IMR-90 (cell line): ENCODE results near the gene APOE. TPM values are rescaled to one million over a fixed set of nuclear protein-coding genes. Genes with fewer than 3 reads are reported as not detected.

Experiments used
- ATAC-seq: fragments of 200-7000 bp; cut with Tn5 transposase; 2 replicates; pipeline ENCODE4 v1.9.1; 2020; ENCODE audit warnings: low read depth, mild to moderate bottlenecking, moderate library complexity
- BruUV-seq: library from RNA; stranded (reverse); fragments of 400-500 nt; replicated peaks from 2 replicates; lab custom pipeline; 2021; lab: Mats Ljungman, UMichigan
- CTCF ChIA-PET: fragments of 300-600 bp; formaldehyde crosslinking; extraction: SDS; loops from one replicate; lab custom pipeline; 2021; ENCODE audit warnings: antibody characterized with exemption; lab: Yijun Ruan, JAX
- POLR2A ChIA-PET: fragments of 300-600 bp; sonication (Branson Sonifier 250); formaldehyde crosslinking; loops from one replicate; lab custom pipeline; 2022; ENCODE audit warnings: antibody characterized with exemption; ENCODE audit not compliant: unreplicated experiment; lab: Charles Lee
- DNase-seq: peaks from one replicate; pipeline ENCODE4 v3.0.0; 2013
- H2AFZ ChIP-seq: replicated peaks from 2 replicates; pipeline ENCODE3; 2013; ENCODE audit warnings: low read length, mild to moderate bottlenecking; ENCODE audit not compliant: poor library complexity
- H2AK5ac ChIP-seq: 2 replicates; pipeline ENCODE4 v1.6.1; 2013; ENCODE audit warnings: low read depth, low read length, inconsistent platforms
- H2AK9ac ChIP-seq: replicated peaks from 2 replicates; pipeline ENCODE3; 2013; ENCODE audit warnings: mild to moderate bottlenecking, low read depth, low read length, moderate library complexity; ENCODE audit not compliant: poor library complexity
- H2BK120ac ChIP-seq: 2 replicates; pipeline ENCODE4 v1.6.1; 2013; ENCODE audit warnings: low read depth, low read length, inconsistent platforms
- H2BK15ac ChIP-seq: 3 replicates; pipeline ENCODE4 v1.6.1; 2013; ENCODE audit warnings: low read depth, low read length, inconsistent platforms
- H2BK20ac ChIP-seq: 2 replicates; pipeline ENCODE4 v1.6.1; 2013; ENCODE audit warnings: low read depth, mild to moderate bottlenecking, inconsistent platforms, low read length, moderate library complexity
- H2BK5ac ChIP-seq: 2 replicates; pipeline ENCODE4 v1.6.1; 2013; ENCODE audit warnings: mild to moderate bottlenecking, low read depth, low read length, inconsistent platforms; ENCODE audit not compliant: poor library complexity, severe bottlenecking
- H3K14ac ChIP-seq: replicated peaks from 2 replicates; pipeline ENCODE4 v1.6.1; 2013; ENCODE audit warnings: low read depth, low read length, inconsistent platforms
- H3K18ac ChIP-seq: 2 replicates; pipeline ENCODE4 v1.6.1; 2013; ENCODE audit warnings: low read depth, low read length, control low read depth
- H3K23ac ChIP-seq: 2 replicates; pipeline ENCODE4 v1.6.1; 2013; ENCODE audit warnings: low read depth, low read length, inconsistent platforms
- H3K27ac ChIP-seq: 2 replicates; pipeline ENCODE4 v1.5.1; 2013; ENCODE audit warnings: mild to moderate bottlenecking, control low read depth, low read length; ENCODE audit not compliant: insufficient read depth
- H3K27me3 ChIP-seq: 2 replicates; pipeline ENCODE4 v1.6.1; 2013; ENCODE audit warnings: low read length; ENCODE audit not compliant: control insufficient read depth, insufficient read depth
- H3K36me3 ChIP-seq: 2 replicates; pipeline ENCODE4 v1.6.1; 2013; ENCODE audit warnings: low read length, mixed read lengths; ENCODE audit not compliant: control insufficient read depth, insufficient read depth
- H3K4ac ChIP-seq: 2 replicates; pipeline ENCODE4 v1.6.1; 2013; ENCODE audit warnings: low read depth, low read length, inconsistent platforms
- H3K4me1 ChIP-seq: 2 replicates; pipeline ENCODE4 v1.6.1; 2013; ENCODE audit warnings: low read length, mixed read lengths; ENCODE audit not compliant: control insufficient read depth, insufficient read depth
- H3K4me2 ChIP-seq: 2 replicates; pipeline ENCODE4 v1.6.1; 2013; ENCODE audit warnings: low read depth, mild to moderate bottlenecking, control low read depth, low read length, moderate library complexity
- H3K4me3 ChIP-seq: 2 replicates; pipeline ENCODE4 v1.5.1; 2013; ENCODE audit warnings: low read depth, mild to moderate bottlenecking, control low read depth, low read length, moderate library complexity; ENCODE audit not compliant: insufficient read depth
- H3K56ac ChIP-seq: 2 replicates; pipeline ENCODE4 v1.6.1; 2013; ENCODE audit warnings: low read length, inconsistent platforms; ENCODE audit not compliant: insufficient read depth; ENCODE audit errors: extremely low read depth
- H3K79me1 ChIP-seq, 2 experiments: 2 replicates each; pipeline ENCODE4 v1.6.1; 2013; ENCODE audit warnings: low read length in 2 of 2, inconsistent platforms in 1 of 2, low read depth in 1 of 2
- H3K9ac ChIP-seq: 2 replicates; pipeline ENCODE4 v1.6.1; 2013; ENCODE audit warnings: low read depth, low read length, control low read depth
- H3K9me1 ChIP-seq: 2 replicates; pipeline ENCODE4 v1.6.1; 2013; ENCODE audit warnings: low read length, inconsistent platforms; ENCODE audit not compliant: insufficient read depth
- H3K9me3 ChIP-seq: 2 replicates; pipeline ENCODE4 v1.6.1; 2013; ENCODE audit warnings: low read length; ENCODE audit not compliant: control insufficient read depth, insufficient read depth
- H4K20me1 ChIP-seq: 2 replicates; pipeline ENCODE4 v1.6.1; 2013; ENCODE audit warnings: low read length, inconsistent platforms; ENCODE audit not compliant: insufficient read depth
- H4K5ac ChIP-seq: 2 replicates; pipeline ENCODE4 v1.6.1; 2013; ENCODE audit warnings: mild to moderate bottlenecking, low read depth, low read length, control low read depth
- H4K8ac ChIP-seq, 2 experiments: 2 replicates each; pipeline ENCODE4 v1.6.1; 2013; ENCODE audit warnings: low read depth in 2 of 2, low read length in 2 of 2, control low read depth in 1 of 2, inconsistent platforms in 1 of 2
- H4K91ac ChIP-seq: 2 replicates; pipeline ENCODE4 v1.6.1; 2013; ENCODE audit warnings: low read depth, low read length, inconsistent platforms; ENCODE audit not compliant: insufficient read depth
- BHLHE40 ChIP-seq: fragments of 150-350 bp; IDR thresholded peaks from 2 replicates; pipeline ENCODE4 v1.6.1; 2016; ENCODE audit warnings: mild to moderate bottlenecking, low read depth, low read length
- FOS ChIP-seq: fragments of 150-350 bp; IDR thresholded peaks from 2 replicates; pipeline ENCODE4 v1.6.1; 2016; ENCODE audit warnings: low read depth, low read length
- MAFK ChIP-seq: IDR thresholded peaks from 2 replicates; pipeline ENCODE4 v1.6.1; 2012; ENCODE audit warnings: low read depth, low read length, improper control_type of control experiment
- MAZ ChIP-seq: IDR thresholded peaks from 2 replicates; pipeline ENCODE4 v1.6.1; 2012; ENCODE audit warnings: low read depth, mild to moderate bottlenecking, low read length, improper control_type of control experiment, moderate library complexity, borderline replicate concordance
- MXI1 ChIP-seq: IDR thresholded peaks from 2 replicates; pipeline ENCODE4 v1.6.1; 2012; ENCODE audit warnings: low read depth, mild to moderate bottlenecking, low read length, moderate library complexity, borderline replicate concordance
- RAD21 ChIP-seq: IDR thresholded peaks from 2 replicates; pipeline ENCODE4 v1.6.1; 2012; ENCODE audit warnings: low read length, improper control_type of control experiment
- SMC3 ChIP-seq: fragments of 150-350 bp; IDR thresholded peaks from 2 replicates; pipeline ENCODE4 v1.6.1; 2016; ENCODE audit warnings: low read depth, mild to moderate bottlenecking, antibody characterized with exemption, low read length, moderate library complexity
- WGBS, 2 experiments: methylation state at CpG; one replicate each; pipeline versions ENCODE4 v1.1.5 to v1.1.7; 2013; ENCODE audit warnings: missing lambda C conversion rate in 2 of 2; ENCODE audit not compliant: insufficient read length in 1 of 2; ENCODE audit errors: extremely low coverage in 2 of 2; 5-methylcytosine and 5-hydroxymethylcytosine counted together
- dilution Hi-C: fragments of 300-500 bp; cut with HindIII; formaldehyde crosslinking; loops from one replicate; pipeline ENCODE4 v1.14.3; 2018; ENCODE audit warnings: low sequenced_read_pairs; ENCODE audit not compliant: unreplicated experiment
- in situ Hi-C: fragments of 300-500 bp; cut with MboI; formaldehyde crosslinking; loops from 3 replicates; pipeline ENCODE4 v1.14.3; 2019; ENCODE audit warnings: low sequenced_read_pairs, inconsistent platforms, mixed read lengths
- intact Hi-C: fragments of 100-400 bp; cut with micrococcal nuclease; formaldehyde crosslinking; loops from 2 replicates; pipeline ENCODE4 v1.10.0; 2022
- polyA plus RNA-seq, 3 experiments: library from polyadenylated mRNA; depleted of rRNA; stranded (reverse); fragments of >200 nt; gene quantifications; 2 replicates each; pipeline ENCODE4 v1.2.3, GENCODE V29; 2012; ENCODE audit warnings: low replicate concordance in 1 of 3
- total RNA-seq: library from RNA; depleted of rRNA; stranded (reverse); fragments of >200 nt; gene quantifications from 2 replicates; pipeline ENCODE4 v1.2.3, GENCODE V29; 2012
- TF ChIP-seq, protein P1 (sequence below): fragments of 150-350 bp; IDR thresholded peaks from 2 replicates; pipeline ENCODE4 v1.6.1; 2016; ENCODE audit warnings: low read depth, mild to moderate bottlenecking, low read length, moderate library complexity, borderline replicate concordance

The APOE gene
- total and polyA plus RNA-seq, 2 of the 4 experiments (the other 2 are of a cell fraction) = 0.18 to 2.0 TPM

DNA sequence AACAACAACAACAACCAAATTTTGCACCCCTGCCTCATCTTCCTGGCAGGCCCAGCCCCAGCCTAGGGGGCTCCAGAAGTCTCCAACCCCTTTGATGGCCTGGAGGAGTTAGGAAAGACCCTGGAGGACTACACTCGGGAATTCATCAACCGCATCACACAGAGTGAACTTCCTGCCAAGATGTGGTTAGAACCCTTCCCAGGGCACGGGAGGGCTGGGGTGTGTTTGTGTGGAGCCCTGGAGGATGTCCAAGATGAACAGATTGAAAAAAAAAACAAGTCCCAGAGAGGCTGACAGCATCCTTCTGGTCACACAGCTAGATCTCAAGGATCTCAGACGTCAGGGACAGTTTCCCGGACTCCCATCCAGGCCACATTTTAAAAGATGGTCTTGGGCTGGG lies 22.1 kb downstream of the APOE start:
- TF ChIP-seq SMC3 (no peak), MXI1 (no peak), MAZ (no peak; the same call in 1 of the 2 replicates), BHLHE40 (peak; percentile 48; the same call in 1 of the 2 replicates), MAFK (no peak), RAD21 (no peak), FOS (no peak)
- TF ChIP-seq, protein P1, sequence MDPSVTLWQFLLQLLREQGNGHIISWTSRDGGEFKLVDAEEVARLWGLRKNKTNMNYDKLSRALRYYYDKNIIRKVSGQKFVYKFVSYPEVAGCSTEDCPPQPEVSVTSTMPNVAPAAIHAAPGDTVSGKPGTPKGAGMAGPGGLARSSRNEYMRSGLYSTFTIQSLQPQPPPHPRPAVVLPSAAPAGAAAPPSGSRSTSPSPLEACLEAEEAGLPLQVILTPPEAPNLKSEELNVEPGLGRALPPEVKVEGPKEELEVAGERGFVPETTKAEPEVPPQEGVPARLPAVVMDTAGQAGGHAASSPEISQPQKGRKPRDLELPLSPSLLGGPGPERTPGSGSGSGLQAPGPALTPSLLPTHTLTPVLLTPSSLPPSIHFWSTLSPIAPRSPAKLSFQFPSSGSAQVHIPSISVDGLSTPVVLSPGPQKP = no peak
- DNase-seq = peak; percentile 59

More for the DNA sequence above, 22.1 kb downstream of the APOE start:
- WGBS, 2 experiments = no CpG with 5 or more reads among the region's 5 CpGs
- H3K56ac ChIP-seq = no peak overlapping the region
- peak overlapping the region; percentile 39 for H2AFZ ChIP-seq
- no peak overlapping the region; the same call in 1 of the 2 replicates for H3K4me2 ChIP-seq
- intact Hi-C loops = no loop called here
- no peak overlapping the region for H3K9ac ChIP-seq
- H3K9me3 ChIP-seq = no peaks in the 10 kb centered on the region
- ATAC-seq = peak; percentile 18
- in situ Hi-C loops = no loop called here
- peaks cover 23% of the 10 kb centered on the region for H3K4me1 ChIP-seq
- H2BK20ac ChIP-seq = 0 out of 2 replicates have a peak overlapping the region, but pooled peaks have one; percentile 17
- H3K18ac ChIP-seq = peak overlapping the region; percentile 24; the same call in 1 of the 2 replicates
- ChIA-PET POLR2A (no interaction called here), CTCF (no interaction called here)
- dilution Hi-C loops = no loop called here
- no TSS peak for BruUV-seq
- H3K27me3 ChIP-seq = peaks cover 3% of the 10 kb centered on the region
- H3K79me1 ChIP-seq = no peaks in the 10 kb centered on the region
- H4K20me1 ChIP-seq = no peaks in the 10 kb centered on the region
- H4K8ac ChIP-seq = peak overlapping the region in 1 of 2 experiments; percentile 44; a peak in 1 of 4 replicates
- H3K4me3 ChIP-seq = no peak overlapping the region
- no peak overlapping the region for H3K4ac ChIP-seq
- H3K9me1 ChIP-seq = no peaks in the 10 kb centered on the region
- H3K23ac ChIP-seq = no peak overlapping the region
- no peak overlapping the region for H2BK120ac ChIP-seq
- no peak overlapping the region; the same call in 1 of the 2 replicates for H4K5ac ChIP-seq
- H2BK15ac ChIP-seq = no peak overlapping the region
- H2AK9ac ChIP-seq = no peak overlapping the region
- H2BK5ac ChIP-seq = no peak overlapping the region
- peak overlapping the region; percentile 18; the same call in 1 of the 2 replicates for H3K27ac ChIP-seq
- no peaks in the 10 kb centered on the region for H3K36me3 ChIP-seq
- no peak overlapping the region; the same call in 1 of the 2 replicates for H2AK5ac ChIP-seq
- no peak overlapping the region; the same call in 1 of the 2 replicates for H3K14ac ChIP-seq
- no peak overlapping the region for H4K91ac ChIP-seq
